Sigmoid colon (tissue), 7 donors: Measurements from ENCODE around the gene MEMO1. TPM values are rescaled to one million over a fixed set of nuclear protein-coding genes. Genes with fewer than 3 reads are reported as not detected.

ENCODE experiments used
- DNase-seq: peaks from one replicate; pipeline ENCODE4 v3.0.0-alpha.2; 2019
- H3K27ac ChIP-seq, 4 donors: fragments of 200-600 bp; sonication (generic); one replicate each; pipeline ENCODE4 v1.5.1; 2016 to 2019; ENCODE audit warnings: mild to moderate bottlenecking in 1 of 4
- H3K27me3 ChIP-seq, 3 donors: fragments of 200-600 bp; sonication (generic); one replicate each; pipeline ENCODE4 v1.5.1; 2019; ENCODE audit warnings: mild to moderate bottlenecking in 1 of 3
- H3K36me3 ChIP-seq, 4 donors: fragments of 200-600 bp; sonication (generic); one replicate each; pipeline ENCODE4 v1.5.1; 2016 to 2019
- H3K4me1 ChIP-seq, 4 donors: fragments of 200-600 bp; sonication (generic); one replicate each; pipeline ENCODE4 v1.5.1; 2017 to 2019
- H3K4me3 ChIP-seq, 4 donors: fragments of 200-600 bp; sonication (generic); one replicate each; pipeline ENCODE4 v1.5.1; 2017 to 2019; ENCODE audit warnings: mild to moderate bottlenecking in 2 of 4, moderate library complexity in 1 of 4
- H3K9me3 ChIP-seq, 4 donors: fragments of 200-600 bp in 3 of 4; sonication (generic) in 3 of 4; one replicate each; pipeline versions ENCODE4 v1.5.1 to v1.6.1; 2013 to 2019
- CTCF ChIP-seq, 4 experiments: fragments of 450-650 bp in 3 of 4; fragments of 200-600 bp in 1 of 4; IDR thresholded peaks; one replicate each; pipeline ENCODE4 v1.5.1; 2016 to 2019; ENCODE audit warnings: antibody characterized with exemption in 4 of 4, mild to moderate bottlenecking in 3 of 4, moderate library complexity in 2 of 4
- EP300 ChIP-seq, 4 donors: sonication (generic); formaldehyde crosslinking; IDR thresholded peaks; one replicate each; pipeline ENCODE4 v1.6.1; 2017; ENCODE audit warnings: antibody characterized with exemption in 4 of 4
- POLR2A ChIP-seq, 2 donors: fragments of 450-650 bp; IDR thresholded peaks; one replicate each; pipeline ENCODE4 v1.6.1; 2016; ENCODE audit warnings: antibody characterized with exemption in 2 of 2, mild to moderate bottlenecking in 2 of 2, moderate library complexity in 2 of 2
- POLR2AphosphoS5 ChIP-seq, 4 donors: sonication (generic); formaldehyde crosslinking; IDR thresholded peaks; one replicate each; pipeline ENCODE4 v1.6.1; 2017; ENCODE audit warnings: antibody characterized with exemption in 4 of 4
- WGBS, 2 donors: extraction: QIAGEN DNeasy Blood & Tissue Kit; methylation state at CpG; one replicate each; pipeline ENCODE4 v1.1.7; 2013; 5-methylcytosine and 5-hydroxymethylcytosine counted together
- intact Hi-C: fragments of 100-400 bp; cut with DNase I; formaldehyde crosslinking; loops from one replicate; pipeline ENCODE4 v1.15.1; 2023
- polyA plus RNA-seq, 3 donors: library from polyadenylated mRNA; stranded (reverse); fragments of 200-250 nt; gene quantifications; one replicate each; pipeline ENCODE4 v1.2.3, GENCODE V29; 2013
- total RNA-seq, 4 donors: library from RNA; depleted of rRNA; stranded (reverse); fragments of >200 nt; gene quantifications; one replicate each; pipeline ENCODE4 v1.1.0, GENCODE V29; 2016
- donor health status: healthy with polysubstance abuse.
- donor health status: Bipolar disorder and iron deficiency.
- donor health status: healthy.

MEMO1 gene
- total and polyA plus RNA-seq, 7 donors: 18.3 to 39.6 (median 29.6) TPM

- DNase-seq: no peak
- Histone ChIP-seq H3K4me3 (no peak overlapping the region), H3K27me3 (no peaks in the 10 kb centered on the region), H3K4me1 (peaks cover 0 to 10% (median 3%) of the 10 kb centered on the region in 4 donors), H3K36me3 (no peaks in the 10 kb centered on the region), H3K9me3 (no peaks in the 10 kb centered on the region), H3K27ac (no peak overlapping the region)
- 96% methylated on average over 4 of the region's 4 CpGs for WGBS, 2 donors
- intact Hi-C loops: no loop called here
- TF ChIP-seq CTCF (IDR thresholded peaks at IDR 0.05) (no peak), POLR2A (IDR thresholded peaks at IDR 0.05) (no peak), EP300 (IDR thresholded peaks at IDR 0.05) (no peak), POLR2AphosphoS5 (IDR thresholded peaks at IDR 0.05) (no peak)
Measured at GRCh38 chr2:31989946-31990345, 20.9 kb downstream of the MEMO1 start.

DNA sequence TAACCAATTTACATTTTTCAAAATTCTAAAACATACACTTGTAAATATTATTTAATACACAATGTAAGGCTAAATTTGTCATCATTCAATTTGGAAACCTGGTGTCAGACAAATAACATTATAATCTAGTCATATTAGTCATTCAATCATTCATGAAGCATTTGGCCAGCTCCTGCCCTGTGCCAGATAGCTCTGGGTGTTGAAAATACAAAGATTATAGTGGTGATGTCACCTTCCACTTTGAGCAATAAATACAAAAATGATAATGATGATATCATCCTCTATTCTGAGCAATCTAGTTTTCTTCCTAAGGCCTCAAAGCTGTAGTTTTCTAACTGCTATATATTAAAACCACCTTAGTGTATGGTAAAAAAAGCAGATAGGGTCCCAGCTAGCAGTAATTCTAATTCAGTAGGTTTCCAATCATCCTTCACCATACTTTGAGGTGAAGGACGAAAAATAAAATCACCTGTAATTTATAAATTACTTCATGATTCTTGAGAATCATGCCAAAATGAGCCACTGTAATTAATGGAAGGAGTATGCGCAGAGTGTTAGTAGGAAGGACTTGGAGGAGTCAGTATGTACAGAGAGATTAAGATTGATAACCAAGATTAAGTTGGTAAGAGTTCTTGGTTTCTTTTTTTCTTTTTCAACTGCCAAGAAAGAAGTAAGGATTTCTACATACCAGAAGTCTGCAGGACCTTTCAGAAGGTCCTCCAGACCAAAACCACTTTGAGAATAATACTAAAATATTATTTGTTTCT lies 23.2 kb downstream of the MEMO1 start:
- Histone ChIP-seq H3K4me3 (no peak overlapping the region), H3K27me3 (no peaks in the 10 kb centered on the region), H3K27ac (no peak overlapping the region), H3K36me3 (no peaks in the 10 kb centered on the region), H3K9me3 (no peaks in the 10 kb centered on the region), H3K4me1 (peaks cover 0 to 10% (median 3%) of the 10 kb centered on the region in 4 donors)
- TF ChIP-seq POLR2AphosphoS5 (IDR thresholded peaks at IDR 0.05) (no peak), POLR2A (IDR thresholded peaks at IDR 0.05) (no peak), EP300 (IDR thresholded peaks at IDR 0.05) (no peak), CTCF (IDR thresholded peaks at IDR 0.05) (no peak)
- WGBS, 2 donors: 96 to 98% methylated on average over 2 of the region's 2 CpGs
- DNase-seq: no peak
- intact Hi-C loops: no loop called here

- intact Hi-C loops: no loop called here
- Histone ChIP-seq H3K9me3 (no peaks in the 10 kb centered on the region), H3K27me3 (no peaks in the 10 kb centered on the region), H3K27ac (no peak overlapping the region), H3K4me1 (peaks cover 0 to 10% (median 3%) of the 10 kb centered on the region in 4 donors), H3K4me3 (no peak overlapping the region), H3K36me3 (no peaks in the 10 kb centered on the region)
- WGBS, 2 donors: 87 to 90% methylated on average over 3 of the region's 3 CpGs
- no peak for TF ChIP-seq CTCF (IDR thresholded peaks at IDR 0.05)
- TF ChIP-seq EP300 (IDR thresholded peaks at IDR 0.05): no peak
- no peak for TF ChIP-seq POLR2A (IDR thresholded peaks at IDR 0.05)
- no peak for TF ChIP-seq POLR2AphosphoS5 (IDR thresholded peaks at IDR 0.05)
- DNase-seq: no peak
Measured at GRCh38 chr2:31986906-31987305, 23.9 kb downstream of the MEMO1 start.

DNA sequence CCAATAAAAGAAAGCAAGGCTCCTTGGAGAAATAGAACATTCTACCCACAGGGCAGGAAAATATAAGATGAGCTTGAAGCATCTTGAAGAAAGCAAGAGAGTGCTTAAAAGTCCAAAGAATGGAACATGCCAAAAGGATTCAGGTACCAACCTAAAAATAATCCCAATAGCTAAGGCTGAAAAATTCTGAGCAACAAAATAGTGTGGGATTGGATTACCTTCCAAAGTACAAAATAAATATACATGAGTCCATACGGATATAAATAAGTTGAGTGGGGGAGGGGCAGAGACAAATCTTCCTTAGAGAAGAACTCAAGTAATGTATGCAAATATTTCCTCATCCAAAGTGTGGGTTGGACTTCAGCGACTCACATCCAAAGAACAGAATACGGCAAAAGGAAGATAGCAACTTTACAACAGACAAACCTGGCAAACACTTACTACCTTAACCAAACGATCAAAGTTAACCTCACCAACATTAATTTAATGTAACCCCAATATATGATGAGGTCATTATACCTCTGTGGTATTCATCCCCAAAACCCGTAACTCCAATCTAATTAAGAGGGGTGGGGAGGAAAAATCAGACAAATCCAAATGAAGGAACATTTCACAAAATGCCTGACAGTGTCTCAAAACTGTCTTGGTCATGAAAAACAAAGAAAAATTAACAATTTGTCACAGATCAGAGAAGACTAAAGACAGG lies 26.9 kb downstream of the MEMO1 start:
- H3K27ac ChIP-seq: no peak overlapping the region
- no peak for TF ChIP-seq CTCF (IDR thresholded peaks at IDR 0.05)
- TF ChIP-seq POLR2A (IDR thresholded peaks at IDR 0.05): no peak
- TF ChIP-seq POLR2AphosphoS5 (IDR thresholded peaks at IDR 0.05): no peak
- TF ChIP-seq EP300 (IDR thresholded peaks at IDR 0.05): no peak

More for the DNA sequence above, 26.9 kb downstream of the MEMO1 start:
- no peak for DNase-seq
- H3K27me3 ChIP-seq: no peaks in the 10 kb centered on the region
- peaks cover 0 to 23% (median 15%) of the 10 kb centered on the region in 4 donors for H3K4me1 ChIP-seq
- intact Hi-C loops: no loop called here
- 91 to 93% methylated on average over 5 of the region's 5 CpGs for WGBS, 2 donors
- no peaks in the 10 kb centered on the region for H3K36me3 ChIP-seq
- H3K9me3 ChIP-seq: no peaks in the 10 kb centered on the region
- no peak overlapping the region for H3K4me3 ChIP-seq
